SK-N-SH (cell line): ENCODE data around the gene VCAN. TPM values are rescaled to one million over a fixed set of nuclear protein-coding genes. Genes with fewer than 3 reads are reported as not detected.

Source experiments
- CTCF ChIA-PET: fragments of 300-600, 350-600 bp; formaldehyde crosslinking; extraction: SDS; loops from one replicate; lab custom pipeline; 2021; lab: Yijun Ruan, JAX
- POLR2A ChIA-PET: fragments of 350-600 bp; sonication (Branson Sonifier 250); formaldehyde crosslinking; extraction: SDS; loops from one replicate; lab custom pipeline; 2020; ENCODE audit warnings: antibody characterized with exemption, inconsistent platforms; lab: Yijun Ruan, JAX
- DNase-seq: peaks from one replicate; pipeline ENCODE4 v3.0.0; 2012
- H2AFZ ChIP-seq: fragments of 200-600 bp; sonication (generic); 2 replicates; pipeline ENCODE4 v1.8.1; 2016; ENCODE audit warnings: antibody characterized with exemption, mild to moderate bottlenecking, low read depth
- H3F3A ChIP-seq: fragments of 200-600 bp; sonication (generic); replicated peaks from 2 replicates; pipeline ENCODE3; 2016; ENCODE audit warnings: antibody characterized with exemption, mild to moderate bottlenecking; ENCODE audit not compliant: insufficient read depth
- H3K27ac ChIP-seq, 2 experiments: fragments of 200-500 bp in 1 of 2; fragments of 200-600 bp in 1 of 2; sonication (Bioruptor generic) in 1 of 2; sonication (generic), shearing (Covaris generic) in 1 of 2; 2 replicates each; pipeline versions ENCODE4 v1.5.1 to v1.6.1; 2014 to 2016; ENCODE audit warnings: low read depth in 2 of 2, inconsistent platforms in 1 of 2, low read length in 1 of 2, mild to moderate bottlenecking in 1 of 2, mixed read lengths in 1 of 2
- H3K27me3 ChIP-seq: fragments of 200-600 bp; sonication (generic), shearing (Covaris generic); 2 replicates; pipeline ENCODE4 v1.6.1; 2016; ENCODE audit warnings: mixed run types; ENCODE audit not compliant: insufficient read depth
- H3K36me3 ChIP-seq, 2 experiments: fragments of 200-500 bp in 1 of 2; fragments of 200-600 bp in 1 of 2; sonication (Bioruptor generic) in 1 of 2; sonication (generic) in 1 of 2; replicated peaks in 1 of 2; 2 replicates each; pipeline versions ENCODE3 to v1.5.1; 2014 to 2016; ENCODE audit warnings: low read length in 1 of 2, mild to moderate bottlenecking in 1 of 2; ENCODE audit not compliant: insufficient read depth in 2 of 2, control insufficient read depth in 1 of 2
- H3K4me1 ChIP-seq, 2 experiments: fragments of 200-500 bp in 1 of 2; fragments of 200-600 bp in 1 of 2; sonication (Bioruptor generic) in 1 of 2; sonication (generic), shearing (Covaris generic) in 1 of 2; 2 replicates each; pipeline versions ENCODE4 v1.5.1 to v1.6.1; 2014 to 2016; ENCODE audit warnings: low read depth in 1 of 2, low read length in 1 of 2, mixed run types in 1 of 2; ENCODE audit not compliant: insufficient read depth in 2 of 2, control insufficient read depth in 1 of 2
- H3K4me2 ChIP-seq: fragments of 200-600 bp; sonication (generic), shearing (Covaris generic); 2 replicates; pipeline ENCODE4 v1.6.1; 2017; ENCODE audit warnings: mixed run types
- H3K4me3 ChIP-seq, 2 experiments: fragments of 200-500 bp in 1 of 2; fragments of 200-600 bp in 1 of 2; sonication (Bioruptor generic) in 1 of 2; sonication (generic), shearing (Covaris generic) in 1 of 2; 2 replicates each; pipeline versions ENCODE4 v1.5.1 to v1.8.1; 2014 to 2016; ENCODE audit warnings: low read depth in 2 of 2, inconsistent platforms in 1 of 2, low read length in 1 of 2, mild to moderate bottlenecking in 1 of 2, mixed read lengths in 1 of 2, moderate library complexity in 1 of 2
- H3K79me2 ChIP-seq: fragments of 200-600 bp; sonication (generic); 2 replicates; pipeline ENCODE4 v1.8.1; 2017; ENCODE audit warnings: mild to moderate bottlenecking; ENCODE audit not compliant: insufficient read depth
- H3K9ac ChIP-seq: fragments of 200-600 bp; sonication (generic); 2 replicates; pipeline ENCODE4 v1.6.1; 2017; ENCODE audit warnings: mixed run types
- H3K9me2 ChIP-seq: fragments of 200-600 bp; sonication (generic); 2 replicates; pipeline ENCODE4 v1.6.1; 2017; ENCODE audit warnings: mixed run types
- H3K9me3 ChIP-seq: fragments of 200-600 bp; sonication (generic); 2 replicates; pipeline ENCODE4 v1.6.1; 2017; ENCODE audit warnings: mixed run types, mild to moderate bottlenecking, moderate library complexity
- H4K20me1 ChIP-seq: fragments of 200-600 bp; sonication (generic); 2 replicates; pipeline ENCODE4 v1.6.1; 2017; ENCODE audit warnings: mild to moderate bottlenecking, mixed run types; ENCODE audit not compliant: insufficient read depth
- ELF1 ChIP-seq: IDR thresholded peaks from 2 replicates; pipeline ENCODE4 v1.4.0; 2012
- EZH2phosphoT487 ChIP-seq: fragments of 200-600 bp; sonication (generic); IDR thresholded peaks from 2 replicates; pipeline ENCODE4 v1.6.1; 2017; ENCODE audit warnings: low read depth, mixed run types, mild to moderate bottlenecking, antibody characterized with exemption, moderate library complexity, borderline replicate concordance
- FOSL2 ChIP-seq: IDR thresholded peaks from 2 replicates; pipeline ENCODE4 v1.4.0; 2012; ENCODE audit warnings: low read depth, mild to moderate bottlenecking, moderate library complexity, borderline replicate concordance
- FOXJ3 ChIP-seq: sonication (generic); formaldehyde crosslinking; IDR thresholded peaks from 2 replicates; pipeline ENCODE4 v1.5.1; 2020; ENCODE audit warnings: mild to moderate bottlenecking, missing genetic modification reagents
- FOXM1 ChIP-seq: IDR thresholded peaks from 2 replicates; pipeline ENCODE4 v1.4.0; 2012; ENCODE audit warnings: low read depth, mild to moderate bottlenecking
- GABPA ChIP-seq: IDR thresholded peaks from 2 replicates; pipeline ENCODE4 v1.4.0; 2012; ENCODE audit warnings: low read depth, mild to moderate bottlenecking
- JUND ChIP-seq: IDR thresholded peaks from 2 replicates; pipeline ENCODE4 v1.4.0; 2012
- NRF1 ChIP-seq: IDR thresholded peaks from 2 replicates; pipeline ENCODE4 v1.6.1; 2012; ENCODE audit warnings: low read depth, mild to moderate bottlenecking, low read length
- POLR2AphosphoS5 ChIP-seq: IDR thresholded peaks from 2 replicates; pipeline ENCODE4 v1.6.1; 2012; ENCODE audit warnings: low read depth, low read length
- RCOR1 ChIP-seq: fragments of 150-350 bp; IDR thresholded peaks from 2 replicates; pipeline ENCODE4 v1.6.1; 2017; ENCODE audit warnings: antibody characterized with exemption, low read length
- RXRA ChIP-seq: IDR thresholded peaks from 2 replicates; pipeline ENCODE4 v1.4.0; 2012; ENCODE audit warnings: low read depth, mild to moderate bottlenecking, borderline replicate concordance
- SIN3A ChIP-seq: IDR thresholded peaks from 2 replicates; pipeline ENCODE4 v1.6.1; 2012; ENCODE audit warnings: low read depth, mild to moderate bottlenecking, low read length, moderate library complexity, borderline replicate concordance
- SMC3 ChIP-seq: IDR thresholded peaks from 2 replicates; pipeline ENCODE4 v1.6.1; 2012; ENCODE audit warnings: low read depth, low read length, improper control_type of control experiment
- TAF1 ChIP-seq: IDR thresholded peaks from 2 replicates; pipeline ENCODE4 v1.6.1; 2012; ENCODE audit warnings: low read depth, mild to moderate bottlenecking, low read length, moderate library complexity, borderline replicate concordance
- TEAD4 ChIP-seq: IDR thresholded peaks from 2 replicates; pipeline ENCODE4 v1.4.0; 2012; ENCODE audit warnings: mild to moderate bottlenecking, borderline replicate concordance; ENCODE audit not compliant: insufficient read depth
- WGBS: methylation state at CpG from one replicate; pipeline ENCODE4 v1.1.6; 2017; ENCODE audit warnings: low lambda C conversion rate; 5-methylcytosine and 5-hydroxymethylcytosine counted together
- polyA plus RNA-seq, 3 experiments: library from polyadenylated mRNA; depleted of rRNA; stranded (reverse); fragments of >200 nt; gene quantifications; 2 replicates each; pipeline ENCODE4 v1.2.3, GENCODE V29; 2012
- TF ChIP-seq, protein P1 (sequence below): fragments of 150-350 bp; IDR thresholded peaks from 2 replicates; pipeline ENCODE4 v1.6.1; 2017; ENCODE audit warnings: antibody characterized with exemption, low read length, low read depth, borderline replicate concordance
- TF ChIP-seq, protein P2 (sequence below): IDR thresholded peaks from 2 replicates; pipeline ENCODE4 v1.4.0; 2012; ENCODE audit warnings: low read depth, borderline replicate concordance
- TF ChIP-seq, protein P3 (sequence below): IDR thresholded peaks from 2 replicates; pipeline ENCODE4; 2012
- TF ChIP-seq, protein P4 (sequence below): IDR thresholded peaks from 2 replicates; pipeline ENCODE4 v1.4.0; 2012; ENCODE audit warnings: low read depth
- TF ChIP-seq, protein P5 (sequence below): IDR thresholded peaks from 2 replicates; pipeline ENCODE4 v1.4.0; 2012; ENCODE audit warnings: low read depth, borderline replicate concordance
- TF ChIP-seq, protein P6 (sequence below): fragments of 150-350 bp; IDR thresholded peaks from 2 replicates; pipeline ENCODE4 v1.6.1; 2016; ENCODE audit warnings: mild to moderate bottlenecking, low read depth, low read length

Gene VCAN
- polyA plus RNA-seq, 1 of the 3 experiments (the other 2 are of a cell fraction) = 142 TPM

DNA sequence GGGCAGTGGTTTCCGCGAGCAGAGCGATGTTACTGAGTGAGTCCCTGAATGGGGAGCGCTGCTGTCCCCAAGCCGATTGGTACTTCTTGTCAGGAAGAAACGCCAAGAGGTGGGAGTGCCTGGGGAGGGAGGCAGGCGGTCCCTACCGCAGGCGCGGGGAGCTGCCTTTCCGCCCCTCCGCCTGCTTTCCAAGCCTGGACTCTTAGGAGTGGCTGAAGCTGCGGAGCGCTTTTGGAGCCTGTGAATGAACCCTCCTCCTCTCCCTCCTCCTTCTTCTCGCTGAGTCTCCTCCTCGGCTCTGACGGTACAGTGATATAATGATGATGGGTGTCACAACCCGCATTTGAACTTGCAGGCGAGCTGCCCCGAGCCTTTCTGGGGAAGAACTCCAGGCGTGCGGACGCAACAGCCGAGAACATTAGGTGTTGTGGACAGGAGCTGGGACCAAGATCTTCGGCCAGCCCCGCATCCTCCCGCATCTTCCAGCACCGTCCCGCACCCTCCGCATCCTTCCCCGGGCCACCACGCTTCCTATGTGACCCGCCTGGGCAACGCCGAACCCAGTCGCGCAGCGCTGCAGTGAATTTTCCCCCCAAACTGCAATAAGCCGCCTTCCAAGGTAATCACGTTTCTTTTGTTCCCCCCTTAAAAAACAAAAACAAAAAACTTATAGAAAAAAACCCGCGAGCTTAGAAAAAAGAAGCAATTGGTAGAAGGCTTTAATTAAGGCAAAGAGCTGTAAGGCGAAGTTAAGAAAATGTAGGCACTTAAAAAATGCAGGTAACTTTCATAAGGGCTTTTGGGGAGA, at the start of gene VCAN (continued):
- TF ChIP-seq, protein P1, sequence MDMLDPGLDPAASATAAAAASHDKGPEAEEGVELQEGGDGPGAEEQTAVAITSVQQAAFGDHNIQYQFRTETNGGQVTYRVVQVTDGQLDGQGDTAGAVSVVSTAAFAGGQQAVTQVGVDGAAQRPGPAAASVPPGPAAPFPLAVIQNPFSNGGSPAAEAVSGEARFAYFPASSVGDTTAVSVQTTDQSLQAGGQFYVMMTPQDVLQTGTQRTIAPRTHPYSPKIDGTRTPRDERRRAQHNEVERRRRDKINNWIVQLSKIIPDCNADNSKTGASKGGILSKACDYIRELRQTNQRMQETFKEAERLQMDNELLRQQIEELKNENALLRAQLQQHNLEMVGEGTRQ = no peak
- TF ChIP-seq, protein P2, sequence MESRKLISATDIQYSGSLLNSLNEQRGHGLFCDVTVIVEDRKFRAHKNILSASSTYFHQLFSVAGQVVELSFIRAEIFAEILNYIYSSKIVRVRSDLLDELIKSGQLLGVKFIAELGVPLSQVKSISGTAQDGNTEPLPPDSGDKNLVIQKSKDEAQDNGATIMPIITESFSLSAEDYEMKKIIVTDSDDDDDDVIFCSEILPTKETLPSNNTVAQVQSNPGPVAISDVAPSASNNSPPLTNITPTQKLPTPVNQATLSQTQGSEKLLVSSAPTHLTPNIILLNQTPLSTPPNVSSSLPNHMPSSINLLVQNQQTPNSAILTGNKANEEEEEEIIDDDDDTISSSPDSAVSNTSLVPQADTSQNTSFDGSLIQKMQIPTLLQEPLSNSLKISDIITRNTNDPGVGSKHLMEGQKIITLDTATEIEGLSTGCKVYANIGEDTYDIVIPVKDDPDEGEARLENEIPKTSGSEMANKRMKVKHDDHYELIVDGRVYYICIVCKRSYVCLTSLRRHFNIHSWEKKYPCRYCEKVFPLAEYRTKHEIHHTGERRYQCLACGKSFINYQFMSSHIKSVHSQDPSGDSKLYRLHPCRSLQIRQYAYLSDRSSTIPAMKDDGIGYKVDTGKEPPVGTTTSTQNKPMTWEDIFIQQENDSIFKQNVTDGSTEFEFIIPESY = no peak

DNA sequence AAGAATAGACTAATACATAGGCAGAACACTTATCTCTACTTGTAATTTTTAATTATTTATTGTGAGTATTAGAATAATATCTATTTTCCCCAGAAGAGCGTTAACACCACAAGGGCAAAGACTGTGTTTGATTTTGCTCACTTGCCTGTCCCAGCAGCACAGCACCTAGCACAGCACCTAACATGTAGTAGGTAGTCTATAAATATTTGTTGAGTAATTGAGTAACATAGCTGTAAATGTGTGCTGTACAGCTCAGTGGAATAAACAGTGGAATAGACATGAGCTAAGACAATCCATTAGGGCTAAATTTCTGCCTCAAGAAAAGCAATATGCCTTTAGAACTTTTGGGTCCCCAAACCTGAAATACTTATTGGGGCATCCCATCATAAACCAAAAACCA, 49.3 kb upstream of the VCAN start:
- CTCF ChIA-PET = no interaction called here
- Histone ChIP-seq H3K79me2 (no peaks in the 10 kb centered on the region), H3K9ac (no peak overlapping the region), H3K4me2 (no peak overlapping the region), H3K9me3 (no peaks in the 10 kb centered on the region), H3K27me3 (no peaks in the 10 kb centered on the region), H4K20me1 (no peaks in the 10 kb centered on the region), H3K4me1 (no peaks in the 10 kb centered on the region), H3F3A (no peaks in the 10 kb centered on the region), H3K36me3 (no peaks in the 10 kb centered on the region), H2AFZ (no peak overlapping the region), H3K4me3 (no peak overlapping the region), H3K9me2 (no peaks in the 10 kb centered on the region), H3K27ac (no peak overlapping the region)
- POLR2A ChIA-PET = no interaction called here
- no peak for DNase-seq
- no peak for TF ChIP-seq RXRA
- no peak for TF ChIP-seq ELF1
- no peak for TF ChIP-seq FOXM1
- TF ChIP-seq, protein P2 = no peak
- TF ChIP-seq JUND = no peak
- TF ChIP-seq NRF1 = no peak
- no peak for TF ChIP-seq TAF1
- no peak for TF ChIP-seq EZH2phosphoT487
- TF ChIP-seq FOXJ3 = no peak
- TF ChIP-seq, protein P3, sequence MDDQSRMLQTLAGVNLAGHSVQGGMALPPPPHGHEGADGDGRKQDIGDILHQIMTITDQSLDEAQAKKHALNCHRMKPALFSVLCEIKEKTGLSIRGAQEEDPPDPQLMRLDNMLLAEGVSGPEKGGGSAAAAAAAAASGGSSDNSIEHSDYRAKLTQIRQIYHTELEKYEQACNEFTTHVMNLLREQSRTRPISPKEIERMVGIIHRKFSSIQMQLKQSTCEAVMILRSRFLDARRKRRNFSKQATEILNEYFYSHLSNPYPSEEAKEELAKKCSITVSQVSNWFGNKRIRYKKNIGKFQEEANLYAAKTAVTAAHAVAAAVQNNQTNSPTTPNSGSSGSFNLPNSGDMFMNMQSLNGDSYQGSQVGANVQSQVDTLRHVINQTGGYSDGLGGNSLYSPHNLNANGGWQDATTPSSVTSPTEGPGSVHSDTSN = no peak
- no peak for TF ChIP-seq SMC3
- TF ChIP-seq, protein P4, sequence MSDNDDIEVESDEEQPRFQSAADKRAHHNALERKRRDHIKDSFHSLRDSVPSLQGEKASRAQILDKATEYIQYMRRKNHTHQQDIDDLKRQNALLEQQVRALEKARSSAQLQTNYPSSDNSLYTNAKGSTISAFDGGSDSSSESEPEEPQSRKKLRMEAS = no peak
- no peak for TF ChIP-seq RCOR1
- TF ChIP-seq, protein P5, sequence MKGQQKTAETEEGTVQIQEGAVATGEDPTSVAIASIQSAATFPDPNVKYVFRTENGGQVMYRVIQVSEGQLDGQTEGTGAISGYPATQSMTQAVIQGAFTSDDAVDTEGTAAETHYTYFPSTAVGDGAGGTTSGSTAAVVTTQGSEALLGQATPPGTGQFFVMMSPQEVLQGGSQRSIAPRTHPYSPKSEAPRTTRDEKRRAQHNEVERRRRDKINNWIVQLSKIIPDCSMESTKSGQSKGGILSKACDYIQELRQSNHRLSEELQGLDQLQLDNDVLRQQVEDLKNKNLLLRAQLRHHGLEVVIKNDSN = no peak
- TF ChIP-seq SIN3A = no peak
- no peak for TF ChIP-seq GABPA
- TF ChIP-seq, protein P6, sequence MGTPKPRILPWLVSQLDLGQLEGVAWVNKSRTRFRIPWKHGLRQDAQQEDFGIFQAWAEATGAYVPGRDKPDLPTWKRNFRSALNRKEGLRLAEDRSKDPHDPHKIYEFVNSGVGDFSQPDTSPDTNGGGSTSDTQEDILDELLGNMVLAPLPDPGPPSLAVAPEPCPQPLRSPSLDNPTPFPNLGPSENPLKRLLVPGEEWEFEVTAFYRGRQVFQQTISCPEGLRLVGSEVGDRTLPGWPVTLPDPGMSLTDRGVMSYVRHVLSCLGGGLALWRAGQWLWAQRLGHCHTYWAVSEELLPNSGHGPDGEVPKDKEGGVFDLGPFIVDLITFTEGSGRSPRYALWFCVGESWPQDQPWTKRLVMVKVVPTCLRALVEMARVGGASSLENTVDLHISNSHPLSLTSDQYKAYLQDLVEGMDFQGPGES = no peak
- no peak for TF ChIP-seq FOSL2
- no peak for TF ChIP-seq POLR2AphosphoS5
- TF ChIP-seq TEAD4 = no peak
- WGBS = 82% methylated on average over 1 of the region's 1 CpG
